Endodermal cell (in vitro differentiated cells): ENCODE measurements around the gene GALNT4. TPM values are rescaled to one million over a fixed set of nuclear protein-coding genes. Genes with fewer than 3 reads are reported as not detected.

Experiments
- DNase-seq: peaks from one replicate; pipeline ENCODE4 v3.0.0-alpha.2; 2017
- H3K27ac ChIP-seq: 2 replicates; pipeline ENCODE4 v1.5.1; 2013; ENCODE audit warnings: mild to moderate bottlenecking, low read depth, low read length, moderate library complexity
- H3K27me3 ChIP-seq: 2 replicates; pipeline ENCODE4 v1.6.1; 2013; ENCODE audit warnings: mild to moderate bottlenecking, low read length, moderate library complexity; ENCODE audit not compliant: insufficient read depth, control insufficient read depth, poor library complexity, severe bottlenecking
- H3K36me3 ChIP-seq: 2 replicates; pipeline ENCODE4 v1.7.0; 2013; ENCODE audit warnings: mild to moderate bottlenecking, low read length, moderate library complexity; ENCODE audit not compliant: control insufficient read depth, insufficient read depth
- H3K4me1 ChIP-seq: one replicate; pipeline ENCODE4 v1.7.0; 2013; ENCODE audit warnings: low read length; ENCODE audit not compliant: control insufficient read depth, insufficient read depth
- H3K4me3 ChIP-seq: 2 replicates; pipeline ENCODE4 v1.5.1; 2013; ENCODE audit warnings: mild to moderate bottlenecking, low read length, moderate library complexity
- H3K9ac ChIP-seq: 2 replicates; pipeline ENCODE4 v1.6.1; 2013; ENCODE audit warnings: mild to moderate bottlenecking, low read length, moderate library complexity; ENCODE audit not compliant: poor library complexity, severe bottlenecking; ENCODE audit errors: extremely low read depth
- H3K9me3 ChIP-seq: 2 replicates; pipeline ENCODE4 v1.6.1; 2013; ENCODE audit warnings: mild to moderate bottlenecking, low read length, moderate library complexity; ENCODE audit not compliant: control insufficient read depth
- H3K27ac Mint-ChIP-seq: 2 replicates; pipeline ENCODE4 v1.8.0; 2020; ENCODE audit warnings: mixed read lengths
- H3K27me3 Mint-ChIP-seq: 2 replicates; pipeline ENCODE4 v1.8.0; 2021; ENCODE audit warnings: mild to moderate bottlenecking, mixed read lengths; ENCODE audit not compliant: insufficient read depth
- H3K36me3 Mint-ChIP-seq: 2 replicates; pipeline ENCODE4 v1.8.0; 2020; ENCODE audit warnings: low read depth, mixed read lengths
- H3K4me1 Mint-ChIP-seq: 2 replicates; pipeline ENCODE4 v1.8.0; 2020; ENCODE audit warnings: mixed read lengths
- H3K4me3 Mint-ChIP-seq: 2 replicates; pipeline ENCODE4 v1.8.0; 2020; ENCODE audit warnings: mild to moderate bottlenecking, moderate library complexity, mixed read lengths
- H3K9me3 Mint-ChIP-seq: 2 replicates; pipeline ENCODE4 v1.8.0; 2020; ENCODE audit warnings: mild to moderate bottlenecking, mixed read lengths
- WGBS, 2 experiments: methylation state at CpG; one replicate each; pipeline versions ENCODE4 v1.1.5 to v1.1.7; 2013; ENCODE audit warnings: missing lambda C conversion rate in 2 of 2, mixed read lengths in 1 of 2; ENCODE audit not compliant: insufficient coverage in 1 of 2, insufficient read length in 1 of 2; 5-methylcytosine and 5-hydroxymethylcytosine counted together
- total RNA-seq, 2 donors: library from RNA; stranded (reverse); fragmentation: NEBNext Ultra II Directional in 1 of 2; extraction: Animal tissue kit (Norgen Biotek cat#: 25700) in 1 of 2; gene quantifications; 2 replicates in 1 of 2; 3 replicates in 1 of 2; pipeline ENCODE4 v1.2.1, GENCODE V29; 2021
- TF ChIP-seq, protein P1 (sequence below): fragments of 200-600 bp; sonication (generic); conservative IDR thresholded peaks from 2 replicates; pipeline ENCODE4 v1.5.0; 2021; ENCODE audit warnings: antibody characterized with exemption, mild to moderate bottlenecking

The GALNT4 gene
- total RNA-seq, 2 donors from 2014 or later, result 7.2 to 9.0 TPM

GRCh38 chr12:89571491-89572195 is 47.0 kb upstream of the GALNT4 start:
- H3K27ac Mint-ChIP-seq, result no peak overlapping the region
- H3K36me3 Mint-ChIP-seq, result no peaks in the 10 kb centered on the region
- no peaks in the 10 kb centered on the region for H3K27me3 ChIP-seq
- H3K9ac ChIP-seq, result no peak overlapping the region
- no peak overlapping the region for H3K4me3 Mint-ChIP-seq
- TF ChIP-seq, protein P1, sequence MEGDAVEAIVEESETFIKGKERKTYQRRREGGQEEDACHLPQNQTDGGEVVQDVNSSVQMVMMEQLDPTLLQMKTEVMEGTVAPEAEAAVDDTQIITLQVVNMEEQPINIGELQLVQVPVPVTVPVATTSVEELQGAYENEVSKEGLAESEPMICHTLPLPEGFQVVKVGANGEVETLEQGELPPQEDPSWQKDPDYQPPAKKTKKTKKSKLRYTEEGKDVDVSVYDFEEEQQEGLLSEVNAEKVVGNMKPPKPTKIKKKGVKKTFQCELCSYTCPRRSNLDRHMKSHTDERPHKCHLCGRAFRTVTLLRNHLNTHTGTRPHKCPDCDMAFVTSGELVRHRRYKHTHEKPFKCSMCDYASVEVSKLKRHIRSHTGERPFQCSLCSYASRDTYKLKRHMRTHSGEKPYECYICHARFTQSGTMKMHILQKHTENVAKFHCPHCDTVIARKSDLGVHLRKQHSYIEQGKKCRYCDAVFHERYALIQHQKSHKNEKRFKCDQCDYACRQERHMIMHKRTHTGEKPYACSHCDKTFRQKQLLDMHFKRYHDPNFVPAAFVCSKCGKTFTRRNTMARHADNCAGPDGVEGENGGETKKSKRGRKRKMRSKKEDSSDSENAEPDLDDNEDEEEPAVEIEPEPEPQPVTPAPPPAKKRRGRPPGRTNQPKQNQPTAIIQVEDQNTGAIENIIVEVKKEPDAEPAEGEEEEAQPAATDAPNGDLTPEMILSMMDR, result no peak
- no peak overlapping the region for H3K4me3 ChIP-seq
- H3K9me3 Mint-ChIP-seq, result no peaks in the 10 kb centered on the region
- no peaks in the 10 kb centered on the region for H3K27me3 Mint-ChIP-seq
- no peaks in the 10 kb centered on the region for H3K36me3 ChIP-seq
- H3K27ac ChIP-seq, result no peak overlapping the region
- no peak for DNase-seq
- H3K4me1 ChIP-seq, result peaks cover 3% of the 10 kb centered on the region
- H3K4me1 Mint-ChIP-seq, result peaks cover 23% of the 10 kb centered on the region
- WGBS, 2 experiments, result 96 to 97% methylated on average over 3 to 4 of the region's 4 CpGs
- no peaks in the 10 kb centered on the region for H3K9me3 ChIP-seq

DNA sequence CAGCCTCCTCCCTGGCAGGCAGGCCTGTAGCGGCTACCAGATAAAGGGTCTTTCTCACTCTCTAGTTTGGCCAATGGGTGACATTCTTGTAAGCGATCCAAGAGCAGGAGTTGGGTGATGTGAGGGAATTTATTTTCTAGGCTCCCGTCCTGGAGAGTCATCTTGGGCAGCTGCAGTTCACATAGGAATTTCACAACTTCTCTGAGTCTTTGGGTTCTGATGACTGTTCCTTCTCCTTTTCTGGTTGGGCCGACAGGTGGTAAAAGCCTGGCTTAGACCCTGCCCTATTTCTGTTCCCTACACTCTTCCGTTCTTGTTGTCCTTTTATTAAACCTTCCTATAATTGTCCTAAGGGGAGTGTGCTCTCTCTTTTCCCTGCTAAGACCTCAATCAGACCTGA is 43.9 kb upstream of the GALNT4 start:
- H3K4me3 Mint-ChIP-seq, result no peak overlapping the region
- no peaks in the 10 kb centered on the region for H3K27me3 ChIP-seq
- H3K36me3 ChIP-seq, result no peaks in the 10 kb centered on the region
- no peaks in the 10 kb centered on the region for H3K9me3 Mint-ChIP-seq
- no peak overlapping the region for H3K4me3 ChIP-seq
- H3K27me3 Mint-ChIP-seq, result no peaks in the 10 kb centered on the region
- H3K27ac Mint-ChIP-seq, result no peak overlapping the region
- no peak overlapping the region for H3K9ac ChIP-seq
- WGBS, 2 experiments, result 94 to 98% methylated on average over 4 to 5 of the region's 5 CpGs
- no peak overlapping the region for H3K27ac ChIP-seq
- DNase-seq, result no peak
- H3K4me1 Mint-ChIP-seq, result no peaks in the 10 kb centered on the region
- TF ChIP-seq, protein P1, result no peak
- H3K36me3 Mint-ChIP-seq, result no peaks in the 10 kb centered on the region
- H3K9me3 ChIP-seq, result no peaks in the 10 kb centered on the region
- no peaks in the 10 kb centered on the region for H3K4me1 ChIP-seq

- WGBS, 2 experiments, result 94% methylated on average over 3 of the region's 3 CpGs; no CpG with 5 or more reads in 1 of the 2 experiments
- no peak overlapping the region for H3K4me3 ChIP-seq
- H3K36me3 ChIP-seq, result no peaks in the 10 kb centered on the region
- TF ChIP-seq, protein P1, result no peak
- no peaks in the 10 kb centered on the region for H3K4me1 ChIP-seq
- no peak for DNase-seq
- Mint-ChIP-seq H3K27me3 (no peaks in the 10 kb centered on the region), H3K36me3 (no peaks in the 10 kb centered on the region), H3K4me1 (no peaks in the 10 kb centered on the region), H3K27ac (no peak overlapping the region), H3K4me3 (no peak overlapping the region), H3K9me3 (no peaks in the 10 kb centered on the region)
- H3K9me3 ChIP-seq, result no peaks in the 10 kb centered on the region
- no peaks in the 10 kb centered on the region for H3K27me3 ChIP-seq
- H3K9ac ChIP-seq, result no peak overlapping the region
- H3K27ac ChIP-seq, result no peak overlapping the region
Observed at GRCh38 chr12:89567691-89568239, 43.2 kb upstream of the GALNT4 start.
